DOHH2 (cell line): Measurements from ENCODE around the gene TINAGL1.

Source experiments
- H3F3A ChIP-seq: fragments of 200-600 bp; sonication (generic), shearing (Covaris generic); 2 replicates; pipeline ENCODE4 v1.6.0; 2016; ENCODE audit warnings: antibody characterized with exemption, mild to moderate bottlenecking; ENCODE audit not compliant: control insufficient read depth, insufficient read depth
- H3K27ac ChIP-seq: fragments of 200-600 bp; sonication (generic); 2 replicates; pipeline ENCODE4 v1.5.1; 2014; ENCODE audit warnings: low read depth, mild to moderate bottlenecking, low read length, moderate library complexity
- H3K27me3 ChIP-seq: fragments of 200-600 bp; sonication (generic); 2 replicates; pipeline ENCODE4 v1.6.1; 2014; ENCODE audit warnings: mild to moderate bottlenecking, low read length, mixed read lengths; ENCODE audit not compliant: control insufficient read depth
- H3K36me3 ChIP-seq: fragments of 200-600 bp; sonication (generic); 2 replicates; pipeline ENCODE4 v1.6.1; 2014; ENCODE audit warnings: mild to moderate bottlenecking, low read length, moderate library complexity, mixed read lengths; ENCODE audit not compliant: control insufficient read depth
- H3K4me1 ChIP-seq: fragments of 200-600 bp; sonication (generic); 2 replicates; pipeline ENCODE4 v1.6.1; 2014; ENCODE audit warnings: mild to moderate bottlenecking, low read length, mixed read lengths; ENCODE audit not compliant: control insufficient read depth
- H3K4me2 ChIP-seq: fragments of 200-600 bp; sonication (generic); 2 replicates; pipeline ENCODE4 v1.6.0; 2014; ENCODE audit warnings: mild to moderate bottlenecking, low read length, moderate library complexity
- H3K4me3 ChIP-seq: fragments of 200-600 bp; sonication (generic); 2 replicates; pipeline ENCODE4 v1.5.1; 2014; ENCODE audit warnings: mild to moderate bottlenecking, low read length, mixed read lengths
- H3K79me2 ChIP-seq: fragments of 200-600 bp; sonication (generic); 2 replicates; pipeline ENCODE4 v1.6.1; 2014; ENCODE audit warnings: mild to moderate bottlenecking, low read length, mixed read lengths; ENCODE audit not compliant: control insufficient read depth
- H3K9me2 ChIP-seq: fragments of 200-600 bp; sonication (generic); replicated peaks from 2 replicates; pipeline ENCODE4 v1.6.1; 2014; ENCODE audit warnings: mild to moderate bottlenecking, low read length, mixed read lengths; ENCODE audit not compliant: control insufficient read depth
- H3K9me3 ChIP-seq: fragments of 200-600 bp; sonication (generic); 2 replicates; pipeline ENCODE4 v1.6.1; 2014; ENCODE audit warnings: antibody characterized with exemption, low read length, mixed read lengths; ENCODE audit not compliant: control insufficient read depth, insufficient read depth
- H4K20me1 ChIP-seq: fragments of 200-600 bp; sonication (generic); 2 replicates; pipeline ENCODE4 v1.6.0; 2014; ENCODE audit warnings: low read depth, mild to moderate bottlenecking, antibody characterized with exemption, low read length, moderate library complexity; ENCODE audit not compliant: control insufficient read depth, insufficient read depth
- CTCF ChIP-seq: fragments of 200-600 bp; sonication (generic); IDR thresholded peaks from one replicate; pipeline ENCODE4 v1.5.1; 2014; ENCODE audit warnings: antibody characterized with exemption, mild to moderate bottlenecking, low read depth, low read length; ENCODE audit not compliant: poor library complexity, severe bottlenecking
- EZH2phosphoT487 ChIP-seq: fragments of 200-600 bp; sonication (generic); IDR thresholded peaks from 2 replicates; pipeline ENCODE4 v1.6.1; 2017; ENCODE audit warnings: borderline replicate concordance, mild to moderate bottlenecking, antibody characterized with exemption, low read length, moderate library complexity, mixed read lengths

Gene TINAGL1

GRCh38 chr1:31556481-31557006 is 19.8 kb upstream of the TINAGL1 start:
- Histone ChIP-seq H3K4me3 (peak overlapping the region; percentile 24; the same call in 1 of the 2 replicates), H3K27me3 (no peaks in the 10 kb centered on the region), H3K27ac (no peak overlapping the region), H3K9me3 (no peaks in the 10 kb centered on the region), H3K4me1 (peaks cover 34% of the 10 kb centered on the region), H3K9me2 (no peaks in the 10 kb centered on the region), H3F3A (peaks cover 12% of the 10 kb centered on the region; the same call in 1 of the 2 replicates), H3K79me2 (no peaks in the 10 kb centered on the region), H4K20me1 (no peaks in the 10 kb centered on the region), H3K4me2 (peak overlapping the region; percentile 33), H3K36me3 (no peaks in the 10 kb centered on the region)
- TF ChIP-seq CTCF (no peak), EZH2phosphoT487 (no peak)

- H3K4me3 ChIP-seq: no peak overlapping the region
These were observed 16.6 kb upstream of the TINAGL1 start for GRCh38 chr1:31559715-31560114.

GRCh38 chr1:31560394-31560793 is 15.9 kb upstream of the TINAGL1 start:
- Histone ChIP-seq H3K79me2 (no peaks in the 10 kb centered on the region), H3K27me3 (no peaks in the 10 kb centered on the region), H3F3A (no peaks in the 10 kb centered on the region), H3K9me3 (no peaks in the 10 kb centered on the region), H3K9me2 (no peaks in the 10 kb centered on the region), H3K4me2 (no peak overlapping the region), H4K20me1 (no peaks in the 10 kb centered on the region), H3K4me3 (no peak overlapping the region), H3K4me1 (peaks cover 24% of the 10 kb centered on the region), H3K36me3 (no peaks in the 10 kb centered on the region), H3K27ac (no peak overlapping the region)
- no peak for TF ChIP-seq EZH2phosphoT487
- TF ChIP-seq CTCF: no peak

More at GRCh38 chr1:31559715-31560114, 16.6 kb upstream of the TINAGL1 start:
- no peaks in the 10 kb centered on the region for H3K79me2 ChIP-seq
- H3K4me1 ChIP-seq: peaks cover 31% of the 10 kb centered on the region
- H3K9me3 ChIP-seq: no peaks in the 10 kb centered on the region
- H3K36me3 ChIP-seq: no peaks in the 10 kb centered on the region
- H3K27me3 ChIP-seq: no peaks in the 10 kb centered on the region
- no peak overlapping the region for H3K4me2 ChIP-seq
- H3F3A ChIP-seq: no peaks in the 10 kb centered on the region
- H4K20me1 ChIP-seq: no peaks in the 10 kb centered on the region
- H3K27ac ChIP-seq: no peak overlapping the region
- TF ChIP-seq EZH2phosphoT487 (no peak), CTCF (no peak)
- no peaks in the 10 kb centered on the region for H3K9me2 ChIP-seq
